Esophagus (tissue), 2 donors: Measurements from ENCODE around the gene THSD4. TPM values are rescaled to one million over a fixed set of nuclear protein-coding genes. Genes with fewer than 3 reads are reported as not detected.

Experiments used
- H3K27ac ChIP-seq, 2 donors: one replicate each; pipeline ENCODE4 v1.5.1; 2013; ENCODE audit warnings: low read depth in 2 of 2, mild to moderate bottlenecking in 2 of 2, inconsistent platforms in 1 of 2, low read length in 1 of 2, moderate library complexity in 1 of 2
- H3K27me3 ChIP-seq, 2 donors: one replicate each; pipeline ENCODE4 v1.6.1; 2013; ENCODE audit warnings: low read length in 2 of 2, control low read depth in 1 of 2, mild to moderate bottlenecking in 1 of 2; ENCODE audit not compliant: insufficient read depth in 2 of 2, control insufficient read depth in 1 of 2
- H3K36me3 ChIP-seq, 2 donors: one replicate each; pipeline ENCODE4 v1.6.1; 2013; ENCODE audit warnings: low read length in 1 of 2; ENCODE audit not compliant: control insufficient read depth in 2 of 2, insufficient read depth in 2 of 2
- H3K4me1 ChIP-seq, 2 donors: one replicate each; pipeline ENCODE4 v1.6.1; 2013; ENCODE audit warnings: low read length in 1 of 2; ENCODE audit not compliant: control insufficient read depth in 2 of 2, insufficient read depth in 2 of 2
- H3K4me3 ChIP-seq, 2 donors: one replicate each; pipeline ENCODE4 v1.5.1; 2013; ENCODE audit warnings: low read length in 2 of 2, mild to moderate bottlenecking in 2 of 2, low read depth in 1 of 2, moderate library complexity in 1 of 2
- H3K9me3 ChIP-seq, 2 donors: one replicate each; pipeline ENCODE4 v1.6.1; 2013; ENCODE audit warnings: mild to moderate bottlenecking in 2 of 2, low read depth in 1 of 2, low read length in 1 of 2, moderate library complexity in 1 of 2; ENCODE audit not compliant: control insufficient read depth in 2 of 2, insufficient read depth in 1 of 2
- WGBS, 2 donors: extraction: QIAGEN DNeasy Blood & Tissue Kit; methylation state at CpG; one replicate each; pipeline ENCODE4 v1.1.7; 2013; 5-methylcytosine and 5-hydroxymethylcytosine counted together
- polyA plus RNA-seq, 2 donors: library from polyadenylated mRNA; stranded (reverse); fragments of 200-250 nt; gene quantifications; one replicate each; pipeline ENCODE4 v1.2.3, GENCODE V29; 2013
- donor health status: healthy with polysubstance abuse.
- donor health status: Bipolar disorder and iron deficiency.

The THSD4 gene
- polyA plus RNA-seq, 2 donors = 34.1 to 49.7 TPM

DNA sequence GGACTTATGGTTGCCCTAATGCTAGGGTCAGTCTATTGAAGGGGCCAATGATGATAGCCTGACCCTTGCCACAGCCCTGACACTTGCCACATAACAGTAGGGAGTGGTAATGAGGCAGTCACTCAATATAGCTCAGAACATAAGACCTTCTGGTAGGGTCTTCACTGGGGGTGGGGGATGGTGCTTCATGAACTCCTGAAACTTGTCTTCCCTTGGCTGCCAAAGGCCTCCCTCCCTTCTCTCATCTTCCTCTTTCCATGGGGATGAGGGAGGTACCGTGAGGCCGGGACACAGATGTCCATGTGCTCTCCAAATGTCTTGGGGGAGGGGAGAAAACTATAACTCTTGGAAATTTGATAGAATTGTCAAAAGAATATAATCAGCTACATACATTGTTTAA, 21.1 kb upstream of the THSD4 start:
- no peaks in the 10 kb centered on the region for H3K27me3 ChIP-seq
- no peaks in the 10 kb centered on the region for H3K4me1 ChIP-seq
- no peaks in the 10 kb centered on the region for H3K36me3 ChIP-seq
- WGBS, 2 donors = 92 to 96% methylated on average over 2 of the region's 2 CpGs
- H3K4me3 ChIP-seq = no peak overlapping the region
- no peak overlapping the region for H3K27ac ChIP-seq
- H3K9me3 ChIP-seq = no peaks in the 10 kb centered on the region

DNA sequence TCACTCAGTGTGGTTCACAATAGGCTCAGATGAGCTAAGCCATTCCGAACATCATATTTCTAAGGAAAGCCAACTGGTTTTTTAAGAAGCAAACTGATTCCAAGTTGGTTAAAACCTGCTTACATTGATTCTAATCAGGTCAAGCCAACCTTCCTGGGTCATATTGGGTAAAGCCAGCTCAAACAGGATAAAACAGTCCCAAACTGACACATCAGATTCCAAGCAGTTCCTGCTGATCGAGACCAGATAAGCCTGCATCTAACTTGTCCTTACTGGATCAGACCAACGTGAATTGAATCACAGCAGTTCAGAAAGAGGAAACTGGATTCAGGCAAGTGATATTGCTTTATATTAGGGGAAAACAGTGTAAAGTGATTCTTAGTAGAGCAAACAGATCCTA, 18.6 kb upstream of the THSD4 start:
- 41 to 48% methylated on average over 3 of the region's 3 CpGs for WGBS, 2 donors
- Histone ChIP-seq H3K4me3 (no peak overlapping the region), H3K27ac (no peak overlapping the region), H3K9me3 (no peaks in the 10 kb centered on the region), H3K27me3 (no peaks in the 10 kb centered on the region), H3K36me3 (no peaks in the 10 kb centered on the region), H3K4me1 (no peaks in the 10 kb centered on the region)

DNA sequence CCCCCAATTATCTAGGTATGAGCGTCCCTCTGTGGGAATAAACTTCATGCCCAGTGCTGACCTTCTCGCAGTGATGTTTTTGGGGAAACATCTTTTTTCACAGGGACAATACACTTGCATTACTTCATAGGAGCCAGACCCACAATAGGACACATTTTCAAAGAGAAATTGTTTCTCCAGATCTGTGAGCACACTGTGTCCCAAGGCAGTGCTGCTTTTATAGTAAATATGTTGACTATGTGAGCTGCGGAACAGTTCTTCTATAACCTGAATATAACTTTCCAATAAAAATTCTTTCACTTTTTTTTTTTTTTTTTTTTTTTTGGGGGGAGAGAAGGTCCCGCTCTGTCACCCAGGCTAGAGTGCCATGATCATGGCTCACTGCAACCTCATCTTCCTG, 17.4 kb upstream of the THSD4 start:
- WGBS, 2 donors = 90 to 97% methylated on average over 4 of the region's 4 CpGs
- H3K27ac ChIP-seq = no peak overlapping the region
- no peaks in the 10 kb centered on the region for H3K36me3 ChIP-seq
- no peaks in the 10 kb centered on the region for H3K27me3 ChIP-seq
- no peak overlapping the region for H3K4me3 ChIP-seq
- H3K9me3 ChIP-seq = no peaks in the 10 kb centered on the region
- H3K4me1 ChIP-seq = no peaks in the 10 kb centered on the region

DNA sequence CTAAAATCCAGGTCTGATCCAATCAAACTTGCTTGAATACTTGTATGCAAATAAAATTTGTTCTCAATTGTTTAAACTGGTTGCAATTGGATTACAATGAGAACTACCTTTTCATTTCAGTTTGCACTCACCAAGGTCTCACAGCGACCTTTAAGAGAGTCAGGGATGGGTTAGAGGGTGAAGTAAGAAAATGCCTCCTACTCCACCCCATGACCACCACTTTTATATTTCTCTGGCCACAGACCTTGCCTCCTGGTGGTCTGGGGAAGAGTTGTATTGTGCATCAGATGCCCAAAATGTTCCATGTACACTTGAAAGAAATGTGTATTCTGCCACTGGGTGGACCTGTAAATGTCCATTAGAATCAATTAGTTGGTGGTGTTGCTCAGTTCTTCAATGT, 16.4 kb upstream of the THSD4 start:
- Histone ChIP-seq H3K27ac (no peak overlapping the region), H3K4me3 (no peak overlapping the region), H3K4me1 (no peaks in the 10 kb centered on the region), H3K27me3 (no peaks in the 10 kb centered on the region), H3K36me3 (no peaks in the 10 kb centered on the region), H3K9me3 (no peaks in the 10 kb centered on the region)
- 84 to 97% methylated on average over 1 of the region's 1 CpG for WGBS, 2 donors

DNA sequence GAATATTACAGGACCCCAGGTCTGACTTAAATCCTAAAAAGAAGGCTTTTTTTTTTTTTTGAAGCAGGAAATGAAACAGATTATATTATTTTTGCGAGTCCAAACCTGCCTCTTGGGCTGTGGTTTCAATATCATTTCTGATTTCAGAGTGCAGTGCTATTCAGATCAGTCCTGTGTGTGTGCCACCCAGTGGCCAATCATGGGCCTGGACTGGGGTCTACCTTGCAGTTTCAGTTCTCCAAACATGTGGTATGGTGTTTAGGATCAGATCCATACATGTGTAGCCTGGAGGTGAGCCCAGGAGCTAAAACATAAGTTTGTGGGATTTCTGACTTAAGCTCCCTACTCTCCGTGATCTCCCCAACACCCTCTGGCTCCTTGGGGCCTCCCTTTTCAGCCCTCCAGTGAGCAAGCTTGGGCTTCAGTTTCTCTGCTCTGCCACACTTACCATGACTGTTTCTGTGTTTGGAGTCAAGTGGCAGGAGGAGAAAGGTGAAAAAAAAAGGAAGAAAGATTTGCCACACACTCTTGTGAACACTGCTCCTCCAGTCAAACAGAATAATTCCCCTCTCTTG, 12.1 kb upstream of the THSD4 start:
- Histone ChIP-seq H3K27me3 (no peaks in the 10 kb centered on the region), H3K27ac (no peak overlapping the region), H3K9me3 (no peaks in the 10 kb centered on the region), H3K4me3 (no peak overlapping the region), H3K36me3 (no peaks in the 10 kb centered on the region), H3K4me1 (no peaks in the 10 kb centered on the region)
- WGBS, 2 donors = 59% methylated on average over 2 of the region's 2 CpGs

DNA sequence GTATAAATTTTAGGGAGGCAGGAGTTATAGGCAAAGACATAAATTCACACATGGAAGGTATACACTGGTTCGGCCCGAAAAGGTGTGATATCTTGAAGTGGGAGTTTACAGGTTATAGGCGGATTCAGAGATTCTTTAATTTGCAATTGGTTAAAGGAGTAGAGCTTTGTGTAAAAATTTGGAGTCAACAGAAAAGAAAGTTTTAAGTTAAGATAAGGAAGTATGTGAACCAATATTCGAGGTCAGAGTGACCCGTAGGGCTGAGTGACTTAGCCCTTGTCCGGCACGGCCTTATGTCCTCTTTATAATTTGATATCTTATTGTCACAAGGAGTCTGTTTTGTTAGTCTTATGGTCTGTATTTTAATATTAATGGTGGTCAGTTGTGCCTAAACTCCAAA, 10.6 kb upstream of the THSD4 start:
- Histone ChIP-seq H3K27ac (no peak overlapping the region), H3K36me3 (no peaks in the 10 kb centered on the region), H3K27me3 (no peaks in the 10 kb centered on the region), H3K4me1 (no peaks in the 10 kb centered on the region), H3K4me3 (no peak overlapping the region), H3K9me3 (no peaks in the 10 kb centered on the region)
- WGBS, 2 donors = 87 to 95% methylated on average over 7 of the region's 7 CpGs

DNA sequence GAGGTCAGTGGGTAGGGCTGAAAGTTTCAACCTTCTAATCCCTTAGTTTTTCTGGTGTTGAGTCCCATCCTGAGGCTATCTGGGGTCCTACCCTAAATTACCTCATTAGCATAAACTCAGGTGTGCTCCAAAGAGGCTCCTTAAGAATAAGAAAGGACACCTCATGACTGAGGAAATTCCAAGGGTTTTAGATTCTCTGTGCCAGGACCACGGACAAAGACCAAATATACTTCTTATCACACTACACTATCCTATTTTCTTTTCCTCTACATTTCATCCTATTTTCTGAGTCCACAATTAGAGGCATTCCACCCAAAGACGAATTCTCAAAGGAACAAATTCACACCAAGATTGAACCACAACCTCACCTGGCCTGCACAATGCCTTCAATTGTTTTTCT, 9.8 kb upstream of the THSD4 start:
- H3K4me1 ChIP-seq = no peaks in the 10 kb centered on the region
- H3K27me3 ChIP-seq = no peaks in the 10 kb centered on the region
- H3K36me3 ChIP-seq = no peaks in the 10 kb centered on the region
- no peaks in the 10 kb centered on the region for H3K9me3 ChIP-seq
- no peak overlapping the region for H3K27ac ChIP-seq
- 86 to 87% methylated on average over 2 of the region's 2 CpGs for WGBS, 2 donors
- no peak overlapping the region for H3K4me3 ChIP-seq

DNA sequence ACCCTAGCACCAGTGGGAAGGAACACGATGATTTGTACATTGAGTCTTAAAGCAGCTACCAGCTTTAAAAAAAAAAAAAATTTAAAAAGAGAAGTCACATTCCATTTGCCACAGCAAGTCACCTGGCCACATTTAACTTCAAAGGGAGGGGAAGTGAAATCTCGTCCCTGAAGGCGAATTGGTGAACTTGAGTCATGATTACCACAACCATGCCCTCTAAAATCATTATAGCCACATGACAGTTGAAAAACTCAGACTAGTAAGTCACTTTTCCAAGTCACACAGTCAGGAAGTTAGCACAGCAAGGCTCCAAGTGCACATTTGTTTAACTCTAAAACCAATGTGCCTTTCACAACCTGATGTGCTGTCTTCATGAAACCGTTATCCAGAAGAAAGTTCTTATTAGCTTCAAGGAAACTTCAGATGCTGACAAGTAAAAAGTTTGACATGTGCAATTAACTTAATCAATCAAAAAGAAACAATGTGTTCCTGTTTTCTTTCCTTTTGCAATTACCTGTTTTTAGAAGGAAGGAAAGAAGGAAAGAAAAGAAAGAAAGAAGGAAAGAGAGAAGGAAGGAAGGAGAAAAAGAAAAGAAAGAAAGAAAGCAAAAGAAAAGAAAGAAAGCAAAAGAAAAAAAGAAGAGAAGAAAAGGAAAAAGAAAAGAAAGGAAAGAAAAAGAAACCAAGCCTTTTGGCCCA, 8.3 kb upstream of the THSD4 start:
- H3K27ac ChIP-seq = no peak overlapping the region
- no peak overlapping the region for H3K4me3 ChIP-seq
- H3K27me3 ChIP-seq = no peaks in the 10 kb centered on the region
- WGBS, 2 donors = 67 to 75% methylated on average over 4 of the region's 4 CpGs
- H3K4me1 ChIP-seq = no peaks in the 10 kb centered on the region
- H3K9me3 ChIP-seq = no peaks in the 10 kb centered on the region
- no peaks in the 10 kb centered on the region for H3K36me3 ChIP-seq

DNA sequence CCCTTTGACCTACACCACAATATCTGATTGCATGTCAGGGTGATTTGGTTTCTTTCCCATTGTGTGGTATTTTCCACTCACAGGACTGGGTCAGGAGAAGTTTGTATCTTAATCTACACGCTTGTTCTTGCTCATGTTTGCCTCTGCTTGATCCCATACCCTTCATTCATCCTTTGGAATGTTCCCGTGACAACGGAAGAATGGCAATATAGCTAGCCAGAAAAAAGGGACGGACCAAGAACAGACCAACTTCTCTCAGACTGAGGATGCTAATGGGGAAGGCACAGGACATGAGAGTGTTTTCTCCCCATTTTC, 7.8 kb upstream of the THSD4 start:
- Histone ChIP-seq H3K36me3 (no peaks in the 10 kb centered on the region), H3K4me3 (no peak overlapping the region), H3K27me3 (no peaks in the 10 kb centered on the region), H3K9me3 (no peaks in the 10 kb centered on the region), H3K27ac (no peak overlapping the region), H3K4me1 (no peaks in the 10 kb centered on the region)
- 58 to 72% methylated on average over 4 of the region's 4 CpGs for WGBS, 2 donors

DNA sequence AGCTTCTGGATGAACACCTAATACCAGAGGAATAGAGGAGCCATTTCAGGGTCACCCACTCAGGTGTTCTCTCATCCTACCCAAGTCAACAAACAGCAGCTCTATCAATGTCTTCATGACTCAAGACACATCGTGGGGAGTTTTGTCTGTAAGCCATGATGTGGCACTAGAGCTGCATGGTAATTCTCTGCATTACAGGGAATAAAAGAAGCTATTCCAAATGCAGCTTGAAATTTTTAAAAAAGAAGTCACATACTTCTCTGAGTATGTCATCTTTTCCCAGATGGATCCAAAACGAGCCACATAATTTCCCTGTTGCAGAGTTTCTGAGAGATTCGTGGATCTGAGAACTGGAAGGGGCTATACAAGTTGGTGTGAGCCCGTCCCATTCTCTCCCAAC, 6.1 kb upstream of the THSD4 start:
- Histone ChIP-seq H3K9me3 (no peaks in the 10 kb centered on the region), H3K27ac (no peak overlapping the region), H3K4me3 (no peak overlapping the region), H3K36me3 (no peaks in the 10 kb centered on the region), H3K27me3 (no peaks in the 10 kb centered on the region), H3K4me1 (peaks cover 0 to under 1% of the 10 kb centered on the region in 2 donors)
- WGBS, 2 donors = 56 to 66% methylated on average over 4 of the region's 4 CpGs
